HepG2 (cell line): Measurements from ENCODE around the gene EFCAB8. TPM values are rescaled to one million over a fixed set of nuclear protein-coding genes. Genes with fewer than 3 reads are reported as not detected.
A peak's percentile ranks its signal among the peaks of the same experiment; 100 is the strongest.

Experiments
- ATAC-seq: fragments of 200-7000 bp; cut with Tn5 transposase; 3 replicates; pipeline ENCODE4 v1.9.1; 2020; ENCODE audit warnings: mild to moderate bottlenecking, moderate library complexity
- BruUV-seq: library from RNA; stranded (reverse); fragments of 400-500 nt; replicated peaks from 2 replicates; lab custom pipeline; 2021; lab: Mats Ljungman, UMichigan
- CTCF ChIA-PET: fragments of 300-600 bp; formaldehyde crosslinking; extraction: SDS; loops from one replicate; lab custom pipeline; 2021; ENCODE audit warnings: low total read pairs, inconsistent platforms, low intra/inter-chr PET ratio; lab: Yijun Ruan, JAX
- POLR2A ChIA-PET: fragments of 350-600 bp; sonication (Branson Sonifier 250); formaldehyde crosslinking; loops from one replicate; lab custom pipeline; 2020; ENCODE audit warnings: antibody characterized with exemption, inconsistent platforms; lab: Yijun Ruan, JAX
- DNase-seq: peaks from one replicate; pipeline ENCODE4 v3.0.0-alpha.2; 2015; ENCODE audit warnings: low spot score
- FAIRE-seq: peaks from 3 replicates; lab custom pipeline; 2011; peaks lifted over from hg19 to GRCh38; lab: Jason Lieb, UNC
- H2AFZ ChIP-seq: one replicate; pipeline ENCODE4 v1.6.1; 2011; ENCODE audit warnings: low read length, inconsistent platforms
- H3K27ac ChIP-seq: fragments of 300-600 bp; 3 replicates; pipeline ENCODE4 v1.8.0; 2011; ENCODE audit warnings: mixed run types, mild to moderate bottlenecking, mixed read lengths, low read length, inconsistent platforms; ENCODE audit not compliant: insufficient read depth; ENCODE audit errors: extremely low read length
- H3K27me3 ChIP-seq, 2 experiments: fragments of 200-600 bp in 1 of 2; 2 replicates in 1 of 2; 3 replicates in 1 of 2; pipeline versions ENCODE4 v1.6.0 to v1.8.0; 2011; ENCODE audit warnings: low read length in 2 of 2, mild to moderate bottlenecking in 2 of 2, moderate library complexity in 2 of 2, inconsistent platforms in 1 of 2; ENCODE audit not compliant: insufficient read depth in 2 of 2, control insufficient read depth in 1 of 2
- H3K36me3 ChIP-seq, 2 experiments: fragments of 200-600 bp in 1 of 2; replicated peaks in 1 of 2; 2 replicates in 1 of 2; 3 replicates in 1 of 2; pipeline versions ENCODE4 v1.5.1 to v1.8.0; 2011; ENCODE audit warnings: low read length in 2 of 2, inconsistent platforms in 1 of 2; ENCODE audit not compliant: insufficient read depth in 2 of 2, control insufficient read depth in 1 of 2
- H3K4me1 ChIP-seq: 2 replicates; pipeline ENCODE4 v1.5.1; 2012; ENCODE audit warnings: low read length, inconsistent platforms; ENCODE audit not compliant: insufficient read depth
- H3K4me2 ChIP-seq: 2 replicates; pipeline ENCODE4 v1.6.0; 2011; ENCODE audit warnings: low read depth, low read length, inconsistent platforms
- H3K4me3 ChIP-seq, 3 experiments: fragments of 200-600 bp in 1 of 3; sonication (generic), shearing (Covaris generic) in 1 of 3; replicated peaks in 1 of 3; 2 replicates each; pipeline ENCODE4 v1.5.1; 2011 to 2016; ENCODE audit warnings: low read length in 3 of 3, inconsistent platforms in 2 of 3, low read depth in 2 of 3, mild to moderate bottlenecking in 2 of 3, control low read depth in 1 of 3, mixed read lengths in 1 of 3; ENCODE audit not compliant: insufficient read depth in 1 of 3
- H3K79me2 ChIP-seq: one replicate; pipeline ENCODE4 v1.6.1; 2011; ENCODE audit warnings: low read length, inconsistent platforms; ENCODE audit not compliant: insufficient read depth
- H3K9ac ChIP-seq: 2 replicates; pipeline ENCODE4 v1.6.0; 2011; ENCODE audit warnings: mild to moderate bottlenecking, low read depth, low read length, inconsistent platforms; ENCODE audit not compliant: insufficient read depth
- H3K9me3 ChIP-seq: 2 replicates; pipeline ENCODE4 v1.5.1; 2012; ENCODE audit warnings: mild to moderate bottlenecking, low read length
- H4K20me1 ChIP-seq: 2 replicates; pipeline ENCODE4 v1.6.0; 2011; ENCODE audit warnings: inconsistent platforms, mild to moderate bottlenecking, low read length, moderate library complexity; ENCODE audit not compliant: insufficient read depth
- DMAP1 ChIP-seq: IDR thresholded peaks from 2 replicates; pipeline ENCODE4 v1.6.1; 2016
- HOXA5 ChIP-seq: sonication (generic); formaldehyde crosslinking; IDR thresholded peaks from 2 replicates; pipeline ENCODE4 v1.4.0; 2020; ENCODE audit warnings: missing genetic modification reagents
- MNT ChIP-seq: fragments of 450-650 bp; IDR thresholded peaks from 2 replicates; pipeline ENCODE4 v1.6.1; 2016
- NFE2L1 ChIP-seq: sonication (generic); formaldehyde crosslinking; IDR thresholded peaks from 2 replicates; pipeline ENCODE4 v1.4.0; 2020; ENCODE audit warnings: missing genetic modification reagents, mild to moderate bottlenecking, borderline replicate concordance
- SKIL ChIP-seq: sonication (generic); formaldehyde crosslinking; IDR thresholded peaks from 2 replicates; pipeline ENCODE4 v1.8.0; 2022; ENCODE audit warnings: missing genetic modification reagents, mild to moderate bottlenecking, moderate library complexity, borderline replicate concordance
- ZFP41 ChIP-seq: sonication (generic); formaldehyde crosslinking; IDR thresholded peaks from 2 replicates; pipeline ENCODE4 v1.4.0; 2020; ENCODE audit warnings: mild to moderate bottlenecking, missing genetic modification reagents, borderline replicate concordance
- ZMAT5 ChIP-seq: sonication (generic); formaldehyde crosslinking; IDR thresholded peaks from 2 replicates; pipeline ENCODE4 v1.5.0; 2020; ENCODE audit warnings: mild to moderate bottlenecking, low read depth, missing genetic modification reagents, borderline replicate concordance
- ZNF224 ChIP-seq: sonication (generic); formaldehyde crosslinking; IDR thresholded peaks from 2 replicates; pipeline ENCODE4 v1.5.0; 2020; ENCODE audit warnings: mild to moderate bottlenecking, missing genetic modification reagents
- ZNF280D ChIP-seq: sonication (generic); formaldehyde crosslinking; IDR thresholded peaks from 2 replicates; pipeline ENCODE4 v1.5.1; 2020; ENCODE audit warnings: mild to moderate bottlenecking, missing genetic modification reagents
- ZNF597 ChIP-seq: sonication (generic); formaldehyde crosslinking; IDR thresholded peaks from 2 replicates; pipeline ENCODE4 v1.5.0; 2020; ENCODE audit warnings: missing genetic modification reagents
- ZNF780A ChIP-seq: sonication (generic); formaldehyde crosslinking; IDR thresholded peaks from 2 replicates; pipeline ENCODE4 v1.8.0; 2022; ENCODE audit warnings: mild to moderate bottlenecking, missing genetic modification reagents, moderate library complexity
- ZNF891 ChIP-seq: sonication (generic); formaldehyde crosslinking; IDR thresholded peaks from 2 replicates; pipeline ENCODE4 v1.5.0; 2020; ENCODE audit warnings: mild to moderate bottlenecking, missing genetic modification reagents
- WGBS: methylation state at CpG from one replicate; pipeline ENCODE4 v1.1.6; 2017; ENCODE audit warnings: low lambda C conversion rate; 5-methylcytosine and 5-hydroxymethylcytosine counted together
- in situ Hi-C: cut with HindIII; loops from 2 replicates; pipeline ENCODE4 v1.10.0; 2017; ENCODE audit warnings: low pct_unique_long_range_greater_than_20kb; ENCODE audit not compliant: extremely low pct_ligation_motif_present
- intact Hi-C: fragments of 100-400 bp; cut with micrococcal nuclease; formaldehyde crosslinking; loops from one replicate; pipeline ENCODE4 v1.10.0; 2022; ENCODE audit not compliant: unreplicated experiment
- polyA plus RNA-seq, 8 experiments: library from polyadenylated mRNA; depleted of rRNA in 3 of 8; stranded (reverse) in 7 of 8; unstranded in 1 of 8; fragments of >200 nt; fragmentation: Illumina TruSeq in 4 of 8; extraction: Trizol in 4 of 8; gene quantifications; 2 replicates each; pipeline versions ENCODE4 v1.2.1 to v1.2.3, GENCODE V29; 2011 to 2016; ENCODE audit warnings: low read depth in 4 of 8, missing spikeins in 1 of 8, mixed read lengths in 1 of 8; ENCODE audit not compliant: insufficient read depth in 1 of 8
- total RNA-seq, 5 experiments: library from RNA; depleted of rRNA; stranded (reverse); fragments of >200 nt; fragmentation: Illumina TruSeq; extraction: Trizol; gene quantifications; 2 replicates each; pipeline ENCODE4 v1.2.3, GENCODE V29; 2016; ENCODE audit warnings: low read depth in 1 of 5

The EFCAB8 gene
- total and polyA plus RNA-seq, 2 of the 13 experiments (the other 11 are each of a cell fraction or from before 2014, with no cell fraction given) = 0.15 to 0.22 TPM

GRCh38 chr20:32975698-32976674, 117.3 kb downstream of the EFCAB8 start (continued):
- 0 out of 2 replicates have a peak, but pooled peaks have one; percentile 37 for TF ChIP-seq SKIL (CRISPR knock-in tag)
- no peak for TF ChIP-seq ZNF597 (CRISPR knock-in tag)
- TF ChIP-seq, all 625 proteins: peak for 83

- intact Hi-C loops = no loop called here
- WGBS = 39% methylated on average over 6 of the region's 6 CpGs
- DNase-seq (no peak), ATAC-seq (no peak), FAIRE-seq (no peak)
- CTCF ChIA-PET = no interaction called here
- no peak overlapping the region for H2AFZ ChIP-seq
- no peak overlapping the region for H3K27ac ChIP-seq
- H3K27me3 ChIP-seq = peaks cover 9 to 43% of the 10 kb centered on the region in 2 experiments
- H3K79me2 ChIP-seq = no peaks in the 10 kb centered on the region
- H3K9me3 ChIP-seq = no peaks in the 10 kb centered on the region
- H4K20me1 ChIP-seq = no peaks in the 10 kb centered on the region
- POLR2A ChIA-PET = no interaction called here
- BruUV-seq = no TSS peak
- no peak overlapping the region for H3K4me3 ChIP-seq
- no peak overlapping the region for H3K9ac ChIP-seq
- in situ Hi-C loops = no loop called here
- H3K4me1 ChIP-seq = peaks cover 82% of the 10 kb centered on the region
- no peaks in the 10 kb centered on the region for H3K36me3 ChIP-seq
- 0 out of 2 replicates have a peak overlapping the region, but pooled peaks have one; percentile 28 for H3K4me2 ChIP-seq
- no peak for TF ChIP-seq ZMAT5 (CRISPR knock-in tag)
- no peak for TF ChIP-seq ZNF891
- TF ChIP-seq NFE2L1 = no peak
- no peak for TF ChIP-seq MNT
- TF ChIP-seq DMAP1 (CRISPR knock-in tag) = 0 out of 2 replicates have a peak, but pooled peaks have one; percentile 9
- TF ChIP-seq ZNF224 = no peak
- TF ChIP-seq ZNF280D (CRISPR knock-in tag) = peak; percentile 46; the same call in 1 of the 2 replicates
- 0 out of 2 replicates have a peak, but pooled peaks have one; percentile 37 for TF ChIP-seq ZFP41
- TF ChIP-seq HOXA5 (CRISPR knock-in tag) = no peak
- 0 out of 2 replicates have a peak, but pooled peaks have one; percentile 0 for TF ChIP-seq ZNF780A (CRISPR knock-in tag)
Observed at GRCh38 chr20:32976746-32977145, 118.0 kb downstream of the EFCAB8 start.
